HG03520 (cell line): ENCODE results near the gene LRP5.

Experiments used
- ATAC-seq: cut with Tn5 transposase; IDR thresholded peaks from one replicate; pipeline ENCODE4 v1.9.1; 2021; ENCODE audit warnings: mild to moderate bottlenecking, moderate library complexity; ENCODE audit not compliant: unreplicated experiment

Gene LRP5

GRCh38 chr11:68312117-68312779 is at the start of gene LRP5:
Gene LRP5 (plus strand): TSS chr11:68312591. CDS start chr11:68312715, 124 bp downstream.
- ATAC-seq = no peak

- ATAC-seq = no peak
Observed at GRCh38 chr11:68263444-68264035, 48.9 kb upstream of the LRP5 start.

GRCh38 chr11:68264244-68264643 is 48.1 kb upstream of the LRP5 start:
- ATAC-seq = no peak

- ATAC-seq = no peak
Observed at GRCh38 chr11:68264741-68265540, 47.5 kb upstream of the LRP5 start.

GRCh38 chr11:68266121-68266891 is 46.1 kb upstream of the LRP5 start:
- no peak for ATAC-seq

- ATAC-seq = no peak
Observed at GRCh38 chr11:68266936-68267880, 45.2 kb upstream of the LRP5 start.

GRCh38 chr11:68267881-68268240 is 44.5 kb upstream of the LRP5 start:
- no peak for ATAC-seq

GRCh38 chr11:68269414-68270081 is 42.8 kb upstream of the LRP5 start:
- no peak for ATAC-seq

GRCh38 chr11:68270196-68271022 is 42.0 kb upstream of the LRP5 start:
- ATAC-seq = no peak

- peak; percentile 20 for ATAC-seq
Observed at GRCh38 chr11:68271023-68271780, 41.2 kb upstream of the LRP5 start.

- peak; percentile 70 for ATAC-seq
Observed at GRCh38 chr11:68271781-68272608, 40.4 kb upstream of the LRP5 start, which contains the start of gene C11orf24. Gene C11orf24 (minus strand): TSS chr11:68271973. CDS start chr11:68263767, 8,206 bp downstream.

- ATAC-seq = no peak
Observed at GRCh38 chr11:68273026-68273738, 39.2 kb upstream of the LRP5 start.

- ATAC-seq = no peak
Observed at GRCh38 chr11:68274306-68274705, 38.1 kb upstream of the LRP5 start.

- ATAC-seq = no peak
Observed at GRCh38 chr11:68275721-68276507, 36.5 kb upstream of the LRP5 start.

GRCh38 chr11:68276861-68277260 is 35.5 kb upstream of the LRP5 start:
- no peak for ATAC-seq

GRCh38 chr11:68279676-68280075 is 32.7 kb upstream of the LRP5 start:
- ATAC-seq = no peak
